ENCODE measurements around the gene RNF11. TPM values are rescaled to one million over a fixed set of nuclear protein-coding genes. Genes with fewer than 3 reads are reported as not detected.
"Not testable (repeated sequence)": the region's sequence is repeated elsewhere in the genome, so short reads cannot be mapped to it uniquely, and the experiment has no call there.

RNF11 gene
- 29.6 and 34.8 TPM in 2 replicates for total RNA-seq

DNA sequence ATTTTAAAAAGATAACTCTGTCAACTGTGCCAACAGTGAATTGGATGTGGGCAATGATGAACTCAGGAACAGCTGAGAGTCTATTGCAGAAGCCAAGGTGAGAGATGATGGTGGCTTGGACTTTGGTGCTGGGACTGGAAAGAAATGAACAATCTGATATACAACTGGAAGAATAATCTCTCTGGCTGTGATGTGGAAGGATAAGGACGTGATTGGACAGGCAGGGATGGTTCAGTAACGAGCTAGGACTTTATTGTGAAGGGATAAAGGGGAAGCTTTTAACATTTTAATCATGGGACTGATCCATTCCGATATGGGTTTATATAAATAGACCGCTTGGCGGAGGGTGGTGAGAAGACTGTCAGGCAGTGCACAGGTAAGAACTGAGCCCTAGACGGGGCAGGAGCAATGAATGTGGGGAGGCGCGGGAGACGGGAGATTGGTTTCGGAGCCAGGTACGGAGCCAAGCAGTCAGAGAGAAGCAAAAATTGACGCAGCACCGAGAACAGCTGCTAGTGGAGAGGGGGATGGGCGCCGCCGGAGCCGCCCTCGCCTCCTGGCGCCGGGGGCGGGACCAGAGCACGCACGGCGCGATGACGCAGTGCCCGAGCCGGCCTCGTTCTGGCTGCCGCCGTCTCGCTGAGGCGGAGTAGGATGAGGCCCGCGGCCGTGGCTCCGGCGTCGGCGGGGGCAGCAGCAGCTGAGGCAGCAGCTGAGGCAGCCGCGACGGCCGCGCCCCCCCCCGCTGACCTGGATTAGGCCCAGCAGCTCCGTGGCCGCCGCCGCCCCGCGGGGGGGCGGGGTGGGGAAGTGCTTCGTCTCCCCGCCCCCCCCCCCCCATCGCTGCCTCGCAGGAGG is at the start of gene RNF11:
TSS of gene RNF11 (plus strand) at position 601 of the 858 bp plus-strand sequence. CDS start 484 bp downstream, outside the sequence.
- intact Hi-C loops (cut with micrococcal nuclease), result loop anchor here (1.0 to 5.0 kb wide), 11 partner anchors 47 to 1131 kb away; partner anchors contain the start of genes BTF3L4, CC2D1B, FAF1 and NRDC

- intact Hi-C loops (cut with micrococcal nuclease), result loop anchor here (2.0 to 10.0 kb wide), 3 partner anchors 219 to 1637 kb away; no protein-coding TSS in a partner anchor
Observed at GRCh38 chr1:51188230-51188629, 47.8 kb upstream of the RNF11 start.

- intact Hi-C loops (cut with micrococcal nuclease), result loop anchor here (1.0 to 10.0 kb wide), 9 partner anchors 47 to 1635 kb away; partner anchors contain the start of gene RNF11
Observed at GRCh38 chr1:51189421-51190073, 46.5 kb upstream of the RNF11 start.

DNA sequence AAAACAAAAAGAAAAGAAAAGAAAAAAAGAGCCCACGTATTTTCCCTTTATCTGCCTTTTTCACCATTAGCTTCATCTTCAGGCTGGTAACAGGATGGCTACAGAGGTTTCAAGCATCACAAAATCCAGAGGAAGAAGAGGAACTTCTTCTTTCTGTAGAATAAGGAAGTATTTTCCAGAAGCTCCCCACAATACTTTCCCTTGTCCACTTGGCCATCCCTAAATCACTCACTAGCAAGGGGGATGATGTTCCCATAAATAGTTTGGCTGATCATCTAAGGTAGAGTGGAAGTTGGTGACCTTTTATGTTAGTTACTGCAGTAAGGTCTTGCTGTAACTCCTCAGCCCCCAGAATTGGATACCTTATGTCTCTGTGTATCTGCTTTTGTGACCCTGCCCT is 45.1 kb upstream of the RNF11 start:
- intact Hi-C loops (cut with micrococcal nuclease), result no loop called here

- intact Hi-C loops (cut with micrococcal nuclease), result loop anchor here (1.0 kb wide), 1 partner anchor 104 kb away; no protein-coding TSS in a partner anchor
Observed at GRCh38 chr1:51192213-51192843, 43.7 kb upstream of the RNF11 start.

DNA sequence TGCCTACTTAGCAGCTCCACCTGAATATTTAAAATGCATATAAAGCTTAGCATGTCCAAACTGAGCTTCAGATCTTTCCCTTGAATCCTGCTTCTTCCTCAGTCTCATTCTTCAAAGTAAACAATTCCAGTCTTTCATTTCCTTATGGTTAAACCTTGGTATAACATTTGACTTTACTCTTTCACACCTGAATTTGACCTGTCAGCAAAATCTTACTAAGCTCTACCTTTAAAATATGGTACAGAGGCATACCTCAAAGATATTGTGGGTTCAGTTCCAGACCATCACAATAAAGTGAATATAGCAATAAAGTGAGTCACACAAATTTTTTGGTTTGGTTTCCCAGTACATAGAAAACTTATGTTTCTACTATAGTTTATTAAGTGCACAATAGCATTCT is 42.5 kb upstream of the RNF11 start:
- intact Hi-C loops (cut with micrococcal nuclease), result no loop called here

GRCh38 chr1:51203121-51203873 is 32.8 kb upstream of the RNF11 start:
- intact Hi-C loops (cut with micrococcal nuclease), result no loop called here

DNA sequence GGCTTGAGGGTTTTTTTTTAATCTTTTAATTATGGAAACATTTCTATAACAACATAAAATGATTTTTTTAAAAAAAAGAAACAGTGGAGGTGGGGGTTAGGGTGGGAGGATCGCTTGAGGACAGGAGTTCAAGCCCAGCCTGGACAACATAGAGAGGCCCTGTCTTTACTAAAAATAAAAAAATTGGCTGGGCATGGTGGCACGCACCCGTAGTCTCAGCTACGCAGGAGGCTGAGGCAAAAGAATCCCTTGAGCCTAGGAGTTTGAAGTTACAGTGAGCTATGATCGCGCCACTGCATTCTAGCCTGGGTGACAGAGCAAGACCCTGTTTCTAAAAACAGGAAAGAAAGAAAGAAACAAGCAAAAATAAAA is 32.2 kb upstream of the RNF11 start:
- intact Hi-C loops (cut with micrococcal nuclease), result no loop called here

DNA sequence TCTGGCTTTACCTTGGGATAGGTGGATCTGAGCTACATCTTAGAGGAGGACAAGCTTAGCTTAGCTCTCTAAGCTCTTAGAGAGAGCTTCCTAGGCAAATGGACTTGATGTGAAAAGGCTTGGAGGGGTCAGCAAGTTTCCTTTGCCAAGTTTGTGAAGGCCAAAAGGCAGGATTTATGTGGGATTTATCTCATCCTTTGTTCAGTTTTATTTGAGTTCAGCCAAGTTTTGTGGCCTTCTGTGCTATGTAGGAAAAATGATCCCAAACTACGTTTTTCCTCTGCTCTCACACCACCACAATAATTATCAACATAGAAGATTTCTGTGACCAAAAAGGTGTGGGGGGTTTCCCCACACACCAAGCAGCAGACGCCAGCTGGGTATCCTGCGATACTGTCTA is 26.0 kb upstream of the RNF11 start:
- intact Hi-C loops (cut with micrococcal nuclease), result no loop called here

- intact Hi-C loops (cut with micrococcal nuclease), result no loop called here
Observed at GRCh38 chr1:51210676-51211075, 25.4 kb upstream of the RNF11 start.

DNA sequence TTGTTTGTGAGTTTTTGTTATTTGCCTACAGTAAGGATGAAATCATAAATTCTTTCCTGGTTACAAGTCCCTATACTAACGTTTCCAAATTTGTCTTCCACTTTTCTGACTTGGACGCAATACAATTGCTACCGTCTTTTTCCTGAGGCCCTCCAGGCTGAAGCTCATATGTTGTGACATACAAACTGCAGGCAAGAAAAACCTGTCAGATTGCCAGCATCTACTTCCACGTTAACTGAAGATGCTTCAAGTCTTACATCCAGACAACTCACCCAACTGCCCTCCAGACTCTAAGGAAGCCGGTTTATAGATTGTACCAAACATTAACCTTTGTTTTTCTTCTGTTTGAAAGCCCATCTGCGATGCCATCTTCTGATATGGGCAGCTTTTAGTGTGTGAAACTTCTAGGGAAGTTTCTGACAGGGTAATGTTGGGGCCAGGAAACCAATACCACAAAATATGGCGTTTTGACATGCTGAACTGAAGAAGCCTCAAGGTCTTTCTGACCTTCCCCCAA is 21.4 kb upstream of the RNF11 start:
- intact Hi-C loops (cut with micrococcal nuclease), result no loop called here

GRCh38 chr1:51215169-51215568 is 20.9 kb upstream of the RNF11 start:
- intact Hi-C loops (cut with micrococcal nuclease), result no loop called here

DNA sequence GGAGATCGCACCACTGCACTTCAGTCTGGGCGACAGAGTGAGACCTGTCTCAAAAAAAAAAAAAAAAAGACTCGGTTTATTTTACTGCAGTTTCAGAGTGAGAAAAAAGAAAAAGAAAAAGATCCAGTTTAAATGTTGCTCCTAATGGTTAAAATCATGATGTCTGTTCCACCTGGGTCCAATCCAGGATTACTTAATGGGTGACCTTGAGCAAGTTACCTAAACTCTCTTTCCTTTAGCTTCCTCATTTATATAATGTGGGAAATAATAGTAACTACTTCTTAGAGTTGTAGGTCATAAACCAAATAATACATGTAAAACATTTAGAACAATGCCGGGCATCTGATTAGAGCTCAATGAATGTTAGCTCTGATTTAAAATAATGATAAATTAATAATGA is 19.4 kb upstream of the RNF11 start:
- intact Hi-C loops (cut with micrococcal nuclease), result no loop called here

DNA sequence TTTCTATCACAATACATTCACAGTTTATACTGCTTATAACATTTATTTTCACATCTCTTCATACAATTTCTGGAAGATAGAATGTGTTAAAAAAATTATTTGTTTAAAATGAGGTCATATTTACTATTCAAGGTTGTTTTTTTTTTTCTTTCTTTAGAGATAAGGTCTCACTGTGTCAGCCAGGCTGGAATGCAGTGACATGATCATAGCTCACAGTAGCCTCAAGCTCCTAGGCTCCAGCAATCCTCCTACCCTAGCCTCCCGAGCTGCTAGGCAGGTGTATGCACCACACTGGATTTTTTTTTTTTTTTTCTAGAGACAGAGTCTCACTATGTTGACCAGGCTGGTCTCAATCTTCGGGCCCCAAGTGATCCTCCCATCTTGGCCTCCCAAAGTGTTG is 19.0 kb upstream of the RNF11 start:
- intact Hi-C loops (cut with micrococcal nuclease), result no loop called here

DNA sequence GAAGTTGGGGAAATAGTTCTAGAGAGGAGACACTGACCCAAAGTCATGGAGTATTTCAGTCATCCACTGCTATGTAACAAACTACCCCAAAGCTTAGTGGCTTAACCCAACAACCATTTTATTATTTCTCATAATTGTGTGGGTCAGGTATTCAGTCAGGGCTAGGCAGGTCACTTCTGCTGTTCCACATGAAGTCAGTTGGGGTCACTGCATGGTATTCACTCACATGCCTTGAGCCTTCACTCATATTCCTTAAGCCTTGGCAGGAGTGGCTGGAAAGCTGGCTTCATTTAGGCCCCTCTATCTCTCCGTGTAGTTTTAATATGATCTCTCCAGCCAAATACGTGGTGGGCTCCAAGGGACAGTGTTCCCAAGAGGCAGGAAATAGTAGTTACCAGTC is 17.5 kb upstream of the RNF11 start:
- intact Hi-C loops (cut with micrococcal nuclease), result no loop called here

DNA sequence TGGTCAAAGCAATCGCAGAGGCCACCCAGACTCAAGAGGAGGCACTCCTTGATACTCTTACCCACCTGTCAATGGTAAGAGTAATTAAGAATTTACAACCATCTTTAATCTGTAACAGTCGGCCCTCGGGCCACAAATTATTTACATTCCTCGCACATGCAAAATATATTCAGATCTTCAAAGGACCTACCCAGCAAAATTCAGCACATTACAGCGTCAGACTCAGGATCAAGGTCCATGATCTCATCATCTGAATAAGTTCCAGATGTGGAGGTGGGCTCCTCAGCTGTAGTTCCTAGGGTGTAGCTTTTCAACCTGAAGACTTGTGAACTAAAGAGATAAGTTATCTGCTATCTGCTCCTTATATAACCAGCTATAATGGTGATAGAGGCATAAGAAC is 17.1 kb upstream of the RNF11 start:
- intact Hi-C loops (cut with micrococcal nuclease), result no loop called here

- intact Hi-C loops (cut with micrococcal nuclease), result not testable (repeated sequence)
Observed at GRCh38 chr1:51221529-51221928, 14.5 kb upstream of the RNF11 start.

GRCh38 chr1:51222136-51222787 is 13.8 kb upstream of the RNF11 start:
- intact Hi-C loops (cut with micrococcal nuclease), result no loop called here

DNA sequence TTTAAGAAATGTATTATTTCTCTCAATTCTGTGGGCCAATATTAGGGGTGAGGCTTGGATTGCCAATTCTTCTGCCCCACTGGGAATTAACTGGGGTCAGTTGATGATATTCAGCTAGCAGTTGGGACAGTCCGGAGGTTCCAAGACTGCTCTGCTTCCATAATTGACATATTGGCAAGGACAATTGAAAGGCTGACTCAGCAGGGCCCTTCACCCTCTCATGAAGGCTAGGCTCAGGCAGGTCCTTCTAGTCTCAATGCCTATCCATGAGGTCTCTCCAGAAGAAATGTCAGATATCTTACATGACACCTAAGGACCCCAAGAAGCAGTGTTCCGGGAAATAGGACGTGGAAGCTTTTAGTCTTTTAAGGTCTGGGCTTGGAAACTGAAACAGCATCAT is 13.3 kb upstream of the RNF11 start:
- intact Hi-C loops (cut with micrococcal nuclease), result no loop called here

DNA sequence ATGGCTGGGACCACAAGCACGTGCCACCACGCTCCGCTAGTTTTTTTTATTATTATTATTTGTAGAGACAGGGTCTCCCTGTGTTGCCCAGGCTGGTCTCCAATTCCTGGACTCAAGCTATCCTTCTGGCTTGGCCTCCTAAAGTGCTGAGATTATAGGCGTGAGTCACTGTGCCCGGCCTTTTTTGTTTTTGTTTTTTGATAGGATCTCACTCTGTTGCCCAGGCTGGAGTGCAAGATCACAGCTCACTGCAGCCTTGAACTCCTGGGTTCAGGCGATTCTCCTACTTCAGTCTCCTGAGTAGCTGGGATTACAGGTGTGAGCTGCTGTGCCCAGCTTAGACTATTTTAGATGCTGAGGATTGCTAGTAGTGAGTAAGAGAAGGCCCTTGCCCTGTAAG is 11.8 kb upstream of the RNF11 start:
- intact Hi-C loops (cut with micrococcal nuclease), result no loop called here

All from T-helper 1 cell treated with Interleukin-12 subunit alpha and Interleukin-12 subunit beta and Interleukin-4 antibody, amounts not matched to agents 30 ng/mL and 1 ng/mL, for 36 hours (primary cell).